GM19239 (cell line): Measurements from ENCODE around the gene WFDC12.
A peak's percentile ranks its signal among the peaks of the same experiment; 100 is the strongest.

Experiments
- DNase-seq: peaks from one replicate; pipeline ENCODE4 v3.0.0; 2011; ENCODE audit warnings: low spot score; ENCODE audit not compliant: insufficient read length
- FAIRE-seq: peaks from 2 replicates; lab custom pipeline; 2011; peaks lifted over from hg19 to GRCh38; lab: Jason Lieb, UNC

WFDC12 gene

GRCh38 chr20:45117581-45117980 lies 6.7 kb downstream of the WFDC12 start:
- DNase-seq, result no peak
- FAIRE-seq, result no peak

GRCh38 chr20:45115829-45116228 lies 8.4 kb downstream of the WFDC12 start:
- no peak for DNase-seq
- FAIRE-seq, result no peak

- no peak for DNase-seq
- no peak for FAIRE-seq
Measured at GRCh38 chr20:45115386-45115774, 8.9 kb downstream of the WFDC12 start.

- DNase-seq, result no peak
- FAIRE-seq, result no peak
Measured at GRCh38 chr20:45114465-45115385, 9.5 kb downstream of the WFDC12 start, which contains the start of gene WFDC5. WFDC5 (minus strand) TSS chr20:45115174; CDS start chr20:45115083, 91 bp downstream.

- DNase-seq (no peak), FAIRE-seq (no peak)
Measured at GRCh38 chr20:45113865-45114264, 10.4 kb downstream of the WFDC12 start.

- FAIRE-seq (no peak), DNase-seq (no peak)
Measured at GRCh38 chr20:45112754-45113153, 11.5 kb downstream of the WFDC12 start.

- FAIRE-seq (no peak), DNase-seq (no peak)
Measured at GRCh38 chr20:45111799-45112471, 12.3 kb downstream of the WFDC12 start.

- no peak for FAIRE-seq
- DNase-seq, result no peak
Measured at GRCh38 chr20:45111285-45111684, 13.0 kb downstream of the WFDC12 start.

GRCh38 chr20:45110301-45110700 lies 14.0 kb downstream of the WFDC12 start:
- DNase-seq, result no peak
- FAIRE-seq, result no peak

- DNase-seq, result no peak
- FAIRE-seq, result no peak
Measured at GRCh38 chr20:45109634-45110033, 14.6 kb downstream of the WFDC12 start.

GRCh38 chr20:45105317-45105716 lies 18.9 kb downstream of the WFDC12 start:
- no peak for FAIRE-seq
- no peak for DNase-seq

GRCh38 chr20:45104786-45105185 lies 19.5 kb downstream of the WFDC12 start:
- DNase-seq (no peak), FAIRE-seq (no peak)

GRCh38 chr20:45103072-45103471 lies 21.2 kb downstream of the WFDC12 start:
- DNase-seq (no peak), FAIRE-seq (no peak)

GRCh38 chr20:45101333-45101850 lies 22.9 kb downstream of the WFDC12 start:
- DNase-seq (no peak), FAIRE-seq (no peak)

GRCh38 chr20:45100563-45101245 lies 23.6 kb downstream of the WFDC12 start, which contains the start of gene KCNS1:
KCNS1 (minus strand) TSS chr20:45101127; CDS start chr20:45099236, 1,891 bp downstream.
- no peak for FAIRE-seq
- DNase-seq, result no peak

GRCh38 chr20:45098103-45098773 lies 26.0 kb downstream of the WFDC12 start:
- no peak for FAIRE-seq

GRCh38 chr20:45097485-45098102 lies 26.7 kb downstream of the WFDC12 start:
- no peak for DNase-seq
- no peak for FAIRE-seq

More at GRCh38 chr20:45098103-45098773, 26.0 kb downstream of the WFDC12 start:
- no peak for DNase-seq

- DNase-seq, result no peak
Measured at GRCh38 chr20:45096781-45097180, 27.5 kb downstream of the WFDC12 start.

GRCh38 chr20:45095805-45096238 lies 28.4 kb downstream of the WFDC12 start:
- peak; percentile 65 for DNase-seq
- peak; percentile 87 for FAIRE-seq

More at GRCh38 chr20:45096781-45097180, 27.5 kb downstream of the WFDC12 start:
- FAIRE-seq, result no peak
